Gastroesophageal sphincter (tissue), 4 donors: Measurements from ENCODE around the gene PIKFYVE. TPM values are rescaled to one million over a fixed set of nuclear protein-coding genes. Genes with fewer than 3 reads are reported as not detected.
A peak's percentile ranks its signal among the peaks of the same experiment; 100 is the strongest.
"Not testable (repeated sequence)": the region's sequence is repeated elsewhere in the genome, so short reads cannot be mapped to it uniquely, and the experiment has no call there.

Source experiments
- ATAC-seq: fragments of 150-250 bp; one replicate; pipeline ENCODE4 v1.9.1; 2016; ENCODE audit warnings: mild to moderate bottlenecking, moderate library complexity
- H3K27ac ChIP-seq, 4 donors: fragments of 200-600 bp; sonication (generic) in 3 of 4; 1 replicate in 3 of 4; 2 replicates in 1 of 4; pipeline ENCODE4 v1.5.1; 2016 to 2019
- H3K27me3 ChIP-seq: fragments of 200-600 bp; sonication (generic); one replicate; pipeline ENCODE4 v1.5.1; 2019
- H3K36me3 ChIP-seq, 2 donors: fragments of 200-600 bp; sonication (generic); one replicate each; pipeline ENCODE4 v1.5.1; 2019; ENCODE audit warnings: control low read depth in 1 of 2
- H3K4me1 ChIP-seq, 3 donors: fragments of 200-600 bp; sonication (generic); 1 replicate in 2 of 3; 2 replicates in 1 of 3; pipeline ENCODE4 v1.5.1; 2016 to 2019; ENCODE audit warnings: control low read depth in 2 of 3
- H3K4me3 ChIP-seq, 2 donors: fragments of 200-600 bp; sonication (generic); one replicate each; pipeline ENCODE4 v1.5.1; 2019; ENCODE audit warnings: mild to moderate bottlenecking in 1 of 2, moderate library complexity in 1 of 2
- H3K9me3 ChIP-seq, 3 donors: fragments of 200-600 bp; sonication (generic); one replicate each; pipeline ENCODE4 v1.5.1; 2017 to 2019; ENCODE audit warnings: control low read depth in 2 of 3
- EP300 ChIP-seq: sonication (generic); formaldehyde crosslinking; IDR thresholded peaks from one replicate; pipeline ENCODE4 v1.6.1; 2017; ENCODE audit warnings: antibody characterized with exemption, mild to moderate bottlenecking
- POLR2A ChIP-seq, 2 donors: fragments of 450-650 bp; IDR thresholded peaks; one replicate each; pipeline ENCODE4 v1.6.1; 2017; ENCODE audit warnings: antibody characterized with exemption in 2 of 2, mild to moderate bottlenecking in 2 of 2, moderate library complexity in 1 of 2
- POLR2AphosphoS5 ChIP-seq: sonication (generic); formaldehyde crosslinking; IDR thresholded peaks from one replicate; pipeline ENCODE4 v1.6.1; 2017; ENCODE audit warnings: antibody characterized with exemption
- WGBS, 2 donors: methylation state at CpG; one replicate each; pipeline ENCODE4 v1.1.5; 2018; ENCODE audit warnings: low coverage in 1 of 2; 5-methylcytosine and 5-hydroxymethylcytosine counted together
- total RNA-seq, 4 donors: library from RNA; depleted of rRNA; stranded (reverse); fragments of >200 nt; gene quantifications; one replicate each; pipeline ENCODE4 v1.1.0, GENCODE V29; 2016
- TF ChIP-seq, protein P1 (sequence below), 4 experiments: fragments of 200-600 bp in 2 of 4; fragments of 450-650 bp in 2 of 4; sonication (generic) in 1 of 4; IDR thresholded peaks; one replicate each; pipeline ENCODE4 v1.5.1; 2017 to 2019; ENCODE audit warnings: antibody characterized with exemption in 4 of 4, mild to moderate bottlenecking in 2 of 4, moderate library complexity in 2 of 4

Gene PIKFYVE
- total RNA-seq, 4 donors from 2014 or later, result 24.5 to 32.6 (median 27.2) TPM

DNA sequence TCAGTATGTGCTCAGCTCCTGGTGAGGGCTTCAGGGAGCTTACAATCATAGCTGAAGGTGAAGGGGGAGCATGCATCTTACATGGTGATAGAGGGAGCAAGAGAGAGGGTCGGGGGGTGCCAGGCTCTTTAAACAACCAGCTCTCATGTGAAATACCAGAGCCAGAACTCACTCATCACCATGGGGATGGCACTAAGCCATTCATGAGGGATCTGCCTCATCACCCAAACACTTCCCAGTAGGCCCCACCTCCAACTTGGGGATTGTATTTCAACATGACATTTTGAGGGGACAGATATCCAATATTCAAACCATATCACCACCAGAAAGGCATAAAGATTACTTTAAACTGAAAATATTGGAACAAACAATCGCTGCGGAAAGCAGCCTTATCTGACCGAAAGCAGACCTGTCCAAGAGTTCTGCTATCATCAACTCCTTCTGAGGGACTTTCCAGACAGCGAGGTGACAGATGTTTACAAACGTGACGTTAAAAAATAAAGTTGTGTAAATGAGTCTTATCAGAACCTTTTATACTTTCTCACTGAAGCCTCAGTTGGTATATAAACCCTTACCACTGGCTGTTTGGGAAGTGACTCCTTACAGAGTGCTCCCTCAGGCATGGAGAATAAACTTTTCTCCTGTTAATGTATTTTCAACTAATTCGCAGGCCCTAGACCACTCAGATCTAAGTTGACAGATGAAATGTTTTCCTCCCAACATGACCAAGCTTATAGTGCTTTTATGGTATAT is 105.0 kb downstream of the PIKFYVE start:
- Histone ChIP-seq H3K9me3 (no peaks in the 10 kb centered on the region), H3K27ac (no peak overlapping the region), H3K27me3 (no peaks in the 10 kb centered on the region), H3K4me3 (no peak overlapping the region), H3K36me3 (no peaks in the 10 kb centered on the region), H3K4me1 (no peaks in the 10 kb centered on the region)
- WGBS, 2 donors, result 50 to 84% methylated on average over 7 of the region's 8 CpGs
- peak; percentile 13 for ATAC-seq
- TF ChIP-seq POLR2A (IDR thresholded peaks at IDR 0.05), result no peak
- no peak for TF ChIP-seq POLR2AphosphoS5
- TF ChIP-seq, protein P1, sequence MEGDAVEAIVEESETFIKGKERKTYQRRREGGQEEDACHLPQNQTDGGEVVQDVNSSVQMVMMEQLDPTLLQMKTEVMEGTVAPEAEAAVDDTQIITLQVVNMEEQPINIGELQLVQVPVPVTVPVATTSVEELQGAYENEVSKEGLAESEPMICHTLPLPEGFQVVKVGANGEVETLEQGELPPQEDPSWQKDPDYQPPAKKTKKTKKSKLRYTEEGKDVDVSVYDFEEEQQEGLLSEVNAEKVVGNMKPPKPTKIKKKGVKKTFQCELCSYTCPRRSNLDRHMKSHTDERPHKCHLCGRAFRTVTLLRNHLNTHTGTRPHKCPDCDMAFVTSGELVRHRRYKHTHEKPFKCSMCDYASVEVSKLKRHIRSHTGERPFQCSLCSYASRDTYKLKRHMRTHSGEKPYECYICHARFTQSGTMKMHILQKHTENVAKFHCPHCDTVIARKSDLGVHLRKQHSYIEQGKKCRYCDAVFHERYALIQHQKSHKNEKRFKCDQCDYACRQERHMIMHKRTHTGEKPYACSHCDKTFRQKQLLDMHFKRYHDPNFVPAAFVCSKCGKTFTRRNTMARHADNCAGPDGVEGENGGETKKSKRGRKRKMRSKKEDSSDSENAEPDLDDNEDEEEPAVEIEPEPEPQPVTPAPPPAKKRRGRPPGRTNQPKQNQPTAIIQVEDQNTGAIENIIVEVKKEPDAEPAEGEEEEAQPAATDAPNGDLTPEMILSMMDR (IDR thresholded peaks at IDR 0.05), result no peak

DNA sequence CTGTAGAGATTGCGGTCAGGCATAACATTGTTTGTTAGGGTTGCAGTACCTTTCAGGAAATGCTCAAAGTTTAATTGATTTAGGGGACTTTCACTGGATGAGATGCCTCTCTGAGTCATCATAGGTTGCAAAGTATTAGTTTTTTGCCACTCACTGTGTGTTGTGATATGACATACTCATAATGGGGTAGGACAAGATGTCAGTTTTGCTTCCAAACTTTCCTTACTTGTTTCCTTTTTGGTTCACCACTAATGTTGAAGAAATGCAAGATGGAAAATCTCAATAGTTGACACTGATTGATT is 105.5 kb downstream of the PIKFYVE start:
- H3K36me3 ChIP-seq, result no peaks in the 10 kb centered on the region
- 38 to 75% methylated on average over 1 of the region's 1 CpG for WGBS, 2 donors
- TF ChIP-seq, protein P1 (IDR thresholded peaks at IDR 0.05), result no peak
- no peak for TF ChIP-seq POLR2AphosphoS5
- no peak for TF ChIP-seq POLR2A (IDR thresholded peaks at IDR 0.05)
- TF ChIP-seq EP300, result no peak
- no peaks in the 10 kb centered on the region for H3K4me1 ChIP-seq
- H3K9me3 ChIP-seq, result no peaks in the 10 kb centered on the region
- no peaks in the 10 kb centered on the region for H3K27me3 ChIP-seq
- H3K27ac ChIP-seq, result no peak overlapping the region
- no peak for ATAC-seq
- no peak overlapping the region for H3K4me3 ChIP-seq

DNA sequence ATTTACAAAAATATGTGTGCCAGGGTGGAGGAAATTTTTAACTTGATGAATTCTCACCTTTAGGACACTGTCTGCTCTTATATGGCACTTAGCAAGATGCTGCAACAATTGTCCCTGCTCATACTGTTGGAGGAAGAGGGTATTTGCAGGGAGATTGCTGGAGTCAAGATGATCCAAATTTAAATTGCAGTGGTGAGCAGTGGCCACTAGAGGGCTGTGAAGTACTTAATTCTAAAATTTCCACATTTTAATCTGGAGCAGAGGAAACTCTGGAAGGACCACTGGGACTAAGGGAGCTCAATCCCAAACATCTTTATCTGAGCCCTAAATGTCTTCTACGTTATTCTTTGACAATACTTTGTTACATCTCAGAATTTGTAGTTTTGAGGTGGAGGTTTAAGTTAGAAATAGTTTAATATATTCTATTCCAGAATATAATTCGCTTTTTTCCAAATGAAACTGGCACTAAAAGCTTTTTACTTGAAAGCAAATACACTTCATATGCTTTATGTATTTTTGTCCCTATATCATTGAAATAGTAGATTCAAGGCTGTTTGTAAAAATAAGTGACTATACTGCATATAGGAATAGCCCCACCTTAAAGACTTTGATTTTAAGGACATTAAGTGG is 107.5 kb downstream of the PIKFYVE start:
- no peaks in the 10 kb centered on the region for H3K4me1 ChIP-seq
- no peaks in the 10 kb centered on the region for H3K36me3 ChIP-seq
- no peak overlapping the region for H3K4me3 ChIP-seq
- WGBS, 2 donors, result 48 to 49% methylated on average over 2 of the region's 2 CpGs
- H3K27me3 ChIP-seq, result no peaks in the 10 kb centered on the region
- peak; percentile 19 for ATAC-seq
- no peaks in the 10 kb centered on the region for H3K9me3 ChIP-seq
- TF ChIP-seq, protein P1 (IDR thresholded peaks at IDR 0.05), result peak; percentile 59 to 82 (median 75)
- no peak for TF ChIP-seq POLR2A (IDR thresholded peaks at IDR 0.05)
- no peak overlapping the region for H3K27ac ChIP-seq

DNA sequence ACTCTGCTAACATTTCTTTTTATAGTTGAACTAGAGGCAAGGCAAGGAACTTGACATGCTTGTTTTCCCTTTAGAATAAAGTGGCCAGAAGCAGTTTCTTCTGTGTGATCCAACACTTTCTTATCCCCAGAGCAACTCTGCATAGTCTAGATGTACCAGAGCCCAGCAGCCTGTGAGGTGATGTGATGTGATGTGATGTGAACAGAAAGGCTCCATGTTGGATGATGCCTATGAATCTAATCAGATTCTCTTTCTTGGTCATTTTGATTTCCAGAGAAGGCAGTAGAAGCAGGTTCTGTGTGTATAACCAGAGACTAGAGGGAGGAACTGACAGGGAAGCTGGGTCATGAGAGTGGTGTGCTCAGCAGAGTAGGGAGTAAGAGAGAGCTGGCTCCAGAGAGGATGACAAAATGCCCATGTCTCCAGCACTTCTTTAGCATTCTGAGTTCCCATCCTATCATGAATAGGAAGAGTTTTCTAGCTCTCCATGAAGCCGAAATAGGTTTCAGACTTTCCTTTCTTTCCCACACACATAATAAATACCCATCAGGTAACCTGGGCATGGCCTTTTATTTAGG is 109.5 kb downstream of the PIKFYVE start:
- no peak for ATAC-seq
- no peaks in the 10 kb centered on the region for H3K9me3 ChIP-seq
- no peaks in the 10 kb centered on the region for H3K36me3 ChIP-seq
- TF ChIP-seq POLR2AphosphoS5 (no peak), EP300 (no peak)
- WGBS, 2 donors, result 69 to 100% methylated on average over 1 of the region's 1 CpG
- H3K27me3 ChIP-seq, result no peaks in the 10 kb centered on the region
- H3K4me1 ChIP-seq, result no peaks in the 10 kb centered on the region
- no peak overlapping the region for H3K27ac ChIP-seq
- H3K4me3 ChIP-seq, result no peak overlapping the region

DNA sequence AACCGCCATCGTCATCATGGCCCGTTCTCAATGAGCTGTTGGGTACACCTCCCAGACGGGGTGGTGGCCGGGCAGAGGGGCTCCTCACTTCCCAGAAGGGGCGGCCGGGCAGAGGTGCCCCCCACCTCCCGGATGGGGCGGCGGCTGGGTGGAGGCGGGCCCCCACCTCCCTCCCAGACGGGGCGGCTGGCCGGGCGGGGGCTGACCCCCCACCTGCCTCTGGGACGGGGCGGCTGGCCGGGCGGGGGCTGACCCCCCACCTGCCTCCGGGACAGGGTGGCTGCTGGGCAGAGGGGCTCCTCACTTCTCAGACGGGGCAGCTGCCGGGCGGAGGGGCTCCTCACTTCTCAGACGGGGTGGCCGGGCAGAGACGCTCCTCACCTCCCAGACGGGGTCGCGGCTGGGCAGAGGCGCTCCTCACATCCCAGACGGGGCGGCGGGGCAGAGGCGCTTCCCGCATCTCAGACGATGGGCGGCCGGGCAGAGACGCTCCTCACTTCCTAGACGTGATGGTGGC is 111.3 kb downstream of the PIKFYVE start:
- not testable (repeated sequence) for ATAC-seq, H3K36me3 ChIP-seq

DNA sequence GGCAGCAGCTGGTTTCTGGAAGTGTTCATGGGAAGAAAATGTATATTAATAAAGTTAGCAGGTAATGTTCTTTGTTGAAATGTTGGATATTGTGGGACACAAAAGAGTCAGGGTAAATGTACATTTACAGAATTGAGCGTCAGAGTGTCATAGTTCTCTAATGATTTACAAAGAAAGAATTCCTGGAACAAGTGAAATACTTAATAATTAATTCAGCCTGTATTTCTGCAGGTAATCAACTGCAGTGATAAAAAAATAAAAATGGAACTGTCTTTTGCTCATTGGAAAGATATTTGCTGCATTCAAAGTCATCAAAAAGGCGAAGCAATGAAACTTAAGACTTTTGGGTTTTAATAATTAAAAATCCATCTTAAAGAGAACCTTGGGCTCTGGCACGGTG is 113.1 kb downstream of the PIKFYVE start:
- ATAC-seq, result no peak
- H3K9me3 ChIP-seq, result no peaks in the 10 kb centered on the region
- H3K4me3 ChIP-seq, result no peak overlapping the region
- H3K4me1 ChIP-seq, result no peaks in the 10 kb centered on the region
- TF ChIP-seq EP300, result no peak
- TF ChIP-seq POLR2AphosphoS5, result no peak
- TF ChIP-seq, protein P1 (IDR thresholded peaks at IDR 0.05), result no peak
- no peak for TF ChIP-seq POLR2A (IDR thresholded peaks at IDR 0.05)
- H3K27ac ChIP-seq, result no peak overlapping the region
- no peaks in the 10 kb centered on the region for H3K36me3 ChIP-seq
- no peaks in the 10 kb centered on the region for H3K27me3 ChIP-seq
- 67 to 87% methylated on average over 3 of the region's 3 CpGs for WGBS, 2 donors

More for the DNA sequence above, 111.3 kb downstream of the PIKFYVE start:
- 90 to 100% methylated on average over 2 to 3 of the region's 40 CpGs for WGBS, 2 donors
- H3K27me3 ChIP-seq, H3K27ac ChIP-seq, H3K4me1 ChIP-seq, H3K4me3 ChIP-seq, H3K9me3 ChIP-seq: not testable (repeated sequence)
